Bronchial epithelial cell (primary cell): ENCODE data around the gene GLYR1. TPM values are rescaled to one million over a fixed set of nuclear protein-coding genes. Genes with fewer than 3 reads are reported as not detected.

Source experiments
- DNase-seq: peaks from one replicate; pipeline ENCODE4 v3.0.0-alpha.2; 2010; ENCODE audit warnings: low read depth
- FAIRE-seq: peaks from 2 replicates; lab custom pipeline; 2011; peaks lifted over from hg19 to GRCh38; lab: Jason Lieb, UNC
- H3K27me3 ChIP-seq: 2 replicates; pipeline ENCODE4 v1.5.1; 2011; ENCODE audit warnings: low read length; ENCODE audit not compliant: control insufficient read depth, insufficient read depth
- H3K36me3 ChIP-seq: 2 replicates; pipeline ENCODE4 v1.5.1; 2011; ENCODE audit warnings: low read length; ENCODE audit not compliant: control insufficient read depth, insufficient read depth
- H3K4me3 ChIP-seq: 2 replicates; pipeline ENCODE4 v1.5.1; 2011; ENCODE audit warnings: mild to moderate bottlenecking, low read depth, low read length, control low read depth
- CTCF ChIP-seq: IDR thresholded peaks from 2 replicates; pipeline ENCODE4 v1.5.1; 2011; ENCODE audit warnings: mild to moderate bottlenecking, moderate library complexity, low read length, control low read depth, inconsistent platforms; ENCODE audit not compliant: insufficient read depth, severe bottlenecking
- total RNA-seq: library from RNA; depleted of rRNA; stranded (reverse); fragments of >200 nt; gene quantifications from 2 replicates; pipeline ENCODE4 v1.2.1, GENCODE V29; 2014

The GLYR1 gene
- total RNA-seq, 1 donor from 2014 or later = 31.1 TPM

GRCh38 chr16:4799171-4799855 is 47.8 kb downstream of the GLYR1 start:
- no peaks in the 10 kb centered on the region for H3K27me3 ChIP-seq
- DNase-seq (no peak), FAIRE-seq (peak; percentile 70)
- H3K4me3 ChIP-seq = no peak overlapping the region
- peaks cover 10% of the 10 kb centered on the region for H3K36me3 ChIP-seq
- TF ChIP-seq CTCF = no peak

GRCh38 chr16:4798456-4798855 is 48.6 kb downstream of the GLYR1 start:
- Histone ChIP-seq H3K4me3 (no peak overlapping the region), H3K36me3 (peaks cover 10% of the 10 kb centered on the region), H3K27me3 (no peaks in the 10 kb centered on the region)
- no peak for TF ChIP-seq CTCF
- DNase-seq (no peak), FAIRE-seq (no peak)

GRCh38 chr16:4797805-4798252 is 49.3 kb downstream of the GLYR1 start:
- no peaks in the 10 kb centered on the region for H3K27me3 ChIP-seq
- H3K36me3 ChIP-seq = peaks cover 10% of the 10 kb centered on the region
- DNase-seq (no peak), FAIRE-seq (peak; percentile 28)
- no peak overlapping the region for H3K4me3 ChIP-seq
- no peak for TF ChIP-seq CTCF

- Histone ChIP-seq H3K36me3 (peaks cover 10% of the 10 kb centered on the region), H3K4me3 (no peak overlapping the region), H3K27me3 (no peaks in the 10 kb centered on the region)
- FAIRE-seq = no peak
- no peak for TF ChIP-seq CTCF
- DNase-seq = no peak
Measured at GRCh38 chr16:4796982-4797804, 49.9 kb downstream of the GLYR1 start.

- FAIRE-seq (no peak), DNase-seq (no peak)
- no peak for TF ChIP-seq CTCF
- peaks cover 10% of the 10 kb centered on the region for H3K36me3 ChIP-seq
- H3K4me3 ChIP-seq = no peak overlapping the region
- no peaks in the 10 kb centered on the region for H3K27me3 ChIP-seq
Measured at GRCh38 chr16:4795828-4796572, 51.1 kb downstream of the GLYR1 start.
